K562 (cell line): ENCODE results near the gene FFAR1. TPM values are rescaled to one million over a fixed set of nuclear protein-coding genes. Genes with fewer than 3 reads are reported as not detected.

Experiments
- ATAC-seq: fragments of 200-7000 bp; cut with Tn5 transposase; 3 replicates; pipeline ENCODE4 v1.9.1; 2020; ENCODE audit warnings: moderate library complexity
- BruUV-seq: library from RNA; stranded (reverse); fragments of 400-500 nt; replicated peaks from 2 replicates; lab custom pipeline; 2021; lab: Mats Ljungman, UMichigan
- CTCF ChIA-PET: fragments of 300-600 bp; formaldehyde crosslinking; extraction: SDS; loops from one replicate; lab custom pipeline; 2021; ENCODE audit warnings: low intra/inter-chr PET ratio; lab: Yijun Ruan, JAX
- POLR2A ChIA-PET: fragments of 300-600, 350-650 bp; sonication (Branson Sonifier 250); formaldehyde crosslinking; extraction: SDS; loops from one replicate; lab custom pipeline; 2021; ENCODE audit warnings: antibody characterized with exemption, inconsistent platforms; lab: Yijun Ruan, JAX
- DNase-seq, 4 experiments: peaks; one replicate each; pipeline versions ENCODE4 v3.0.0 to v3.0.0-alpha.2; 2011 to 2018; ENCODE audit warnings: low spot score in 3 of 4, mixed read lengths in 3 of 4; ENCODE audit errors: extremely low read depth in 1 of 4
- FAIRE-seq: peaks from 2 replicates; lab custom pipeline; 2011; peaks lifted over from hg19 to GRCh38; lab: Jason Lieb, UNC
- H2AFZ ChIP-seq: 2 replicates; pipeline ENCODE4 v1.6.0; 2011; ENCODE audit warnings: low read depth, low read length, control low read depth, inconsistent platforms
- H3K27ac ChIP-seq: fragments of 200-600 bp; 3 replicates; pipeline ENCODE4 v1.8.0; 2011; ENCODE audit warnings: low read depth, mild to moderate bottlenecking, control low read depth, inconsistent platforms, low read length, moderate library complexity, mixed read lengths; ENCODE audit errors: extremely low read depth
- H3K27me3 ChIP-seq, 2 experiments: fragments of 300-600 bp in 1 of 2; 2 replicates in 1 of 2; 3 replicates in 1 of 2; pipeline versions ENCODE4 v1.6.0 to v1.8.0; 2011; ENCODE audit warnings: inconsistent platforms in 2 of 2, low read length in 2 of 2, mild to moderate bottlenecking in 1 of 2, mixed read lengths in 1 of 2, moderate library complexity in 1 of 2; ENCODE audit not compliant: control insufficient read depth in 2 of 2, insufficient read depth in 2 of 2
- H3K36me3 ChIP-seq: fragments of 300-600 bp; 3 replicates; pipeline ENCODE4 v1.8.0; 2011; ENCODE audit warnings: mild to moderate bottlenecking, low read length, inconsistent platforms; ENCODE audit not compliant: control insufficient read depth, insufficient read depth
- H3K4me1 ChIP-seq, 2 experiments: fragments of 200-600 bp in 1 of 2; replicated peaks in 1 of 2; 2 replicates in 1 of 2; 3 replicates in 1 of 2; pipeline versions ENCODE4 v1.5.1 to v1.8.0; 2011; ENCODE audit warnings: inconsistent platforms in 2 of 2, low read length in 2 of 2, mild to moderate bottlenecking in 1 of 2, mixed read lengths in 1 of 2, moderate library complexity in 1 of 2; ENCODE audit not compliant: control insufficient read depth in 2 of 2, insufficient read depth in 2 of 2
- H3K4me2 ChIP-seq: 2 replicates; pipeline ENCODE4 v1.6.1; 2011; ENCODE audit warnings: low read length, control low read depth, inconsistent platforms, mixed read lengths; ENCODE audit not compliant: insufficient read depth
- H3K4me3 ChIP-seq: fragments of 200-600 bp; sonication (generic), shearing (Covaris generic); 2 replicates; pipeline ENCODE4 v1.5.1; 2016; ENCODE audit warnings: control low read depth, inconsistent platforms
- H3K79me2 ChIP-seq: fragments of 200-600 bp; 3 replicates; pipeline ENCODE4 v1.8.0; 2011; ENCODE audit warnings: low read length, inconsistent platforms; ENCODE audit not compliant: control insufficient read depth, insufficient read depth
- H3K9ac ChIP-seq, 2 experiments: 2 replicates each; pipeline versions ENCODE4 v1.6.0 to v1.6.1; 2011; ENCODE audit warnings: low read depth in 2 of 2, low read length in 2 of 2, control low read depth in 1 of 2, inconsistent platforms in 1 of 2, mild to moderate bottlenecking in 1 of 2, mixed read lengths in 1 of 2; ENCODE audit not compliant: insufficient read depth in 1 of 2
- H3K9me1 ChIP-seq: one replicate; pipeline ENCODE4 v1.6.0; 2011; ENCODE audit warnings: inconsistent platforms, mild to moderate bottlenecking, low read length, moderate library complexity; ENCODE audit not compliant: control insufficient read depth, insufficient read depth
- H3K9me3 ChIP-seq: replicated peaks from 2 replicates; pipeline ENCODE4 v1.5.1; 2011; ENCODE audit warnings: low read depth, low read length, inconsistent platforms; ENCODE audit not compliant: control insufficient read depth, insufficient read depth
- H4K20me1 ChIP-seq: replicated peaks from 2 replicates; pipeline ENCODE4 v1.6.1; 2011; ENCODE audit warnings: low read length, inconsistent platforms, mixed read lengths; ENCODE audit not compliant: control insufficient read depth, insufficient read depth
- ASH1L ChIP-seq: fragments of 450-650 bp; IDR thresholded peaks from 2 replicates; pipeline ENCODE4 v1.6.1; 2018; ENCODE audit warnings: borderline replicate concordance, mild to moderate bottlenecking, low read depth; ENCODE audit not compliant: partially characterized antibody
- CBFB ChIP-seq: sonication (generic); formaldehyde crosslinking; IDR thresholded peaks from 2 replicates; pipeline ENCODE4 v1.4.0; 2020; ENCODE audit warnings: mild to moderate bottlenecking, missing genetic modification reagents
- ESRRB ChIP-seq: fragments of 250-450 bp; sonication (Bioruptor Pico); IDR thresholded peaks from 2 replicates; pipeline ENCODE4 v1.5.0; 2020; ENCODE audit warnings: mild to moderate bottlenecking, moderate library complexity, borderline replicate concordance
- HMGN3 ChIP-seq: IDR thresholded peaks from 2 replicates; pipeline ENCODE4 v1.6.1; 2011; ENCODE audit warnings: borderline replicate concordance, low read depth, mild to moderate bottlenecking, mixed read lengths, low read length; ENCODE audit not compliant: insufficient read length; ENCODE audit errors: extremely low read depth
- PRPF4 ChIP-seq: fragments of 200-400 bp; formaldehyde crosslinking; IDR thresholded peaks from one replicate; pipeline ENCODE4 v1.6.1; 2017; ENCODE audit warnings: low read length, low read depth, mild to moderate bottlenecking; ENCODE audit not compliant: insufficient read depth, poor library complexity, severe bottlenecking
- TEAD2 ChIP-seq: fragments of 450-650 bp; IDR thresholded peaks from 2 replicates; pipeline ENCODE4 v1.6.1; 2016; ENCODE audit warnings: missing genetic modification characterization, control low read depth, missing compliant biosample characterization
- YBX1 ChIP-seq: fragments of 450-650 bp; IDR thresholded peaks from 2 replicates; pipeline ENCODE4 v1.7.1; 2016; ENCODE audit warnings: mild to moderate bottlenecking
- ZNF644 ChIP-seq: fragments of 200-800 bp; sonication (Bioruptor generic); IDR thresholded peaks from 2 replicates; pipeline ENCODE4 v1.6.1; 2016; ENCODE audit warnings: low read depth, missing genetic modification characterization, missing compliant biosample characterization
- ZNF696 ChIP-seq: fragments of 250-450 bp; sonication (Bioruptor Pico); conservative IDR thresholded peaks from 2 replicates; pipeline ENCODE4 v1.4.0; 2020; ENCODE audit warnings: mild to moderate bottlenecking, moderate library complexity
- WGBS: fragments of 100-300 bp; shearing (Covaris generic); methylation state at CpG from one replicate; pipeline ENCODE4 v1.1.6; 2016; ENCODE audit warnings: low coverage, mixed read lengths; ENCODE audit not compliant: insufficient coverage; ENCODE audit errors: missing lambda C conversion rate; 5-methylcytosine and 5-hydroxymethylcytosine counted together
- in situ Hi-C: fragments of 300-500 bp; cut with MboI; formaldehyde crosslinking; loops from 4 replicates; pipeline ENCODE4 v1.15.0; 2018; ENCODE audit warnings: inconsistent platforms, mixed read lengths
- intact Hi-C: fragments of 100-400 bp; cut with micrococcal nuclease; formaldehyde crosslinking; loops from 2 replicates; pipeline ENCODE4 v1.14.2; 2022
- polyA plus RNA-seq, 8 experiments: library from polyadenylated mRNA; depleted of rRNA in 4 of 8; stranded (reverse) in 5 of 8; unstranded in 3 of 8; fragments of >200 nt; fragmentation: Nextera tagmentation in 2 of 8; fragmentation: Illumina TruSeq in 1 of 8; extraction: Ambion mirVana in 2 of 8; extraction: Trizol in 1 of 8; gene quantifications; 2 replicates each; pipeline versions ENCODE4 v1.2.1 to v1.2.3, GENCODE V29; 2011 to 2014; ENCODE audit warnings: inconsistent platforms in 1 of 8, missing spikeins in 1 of 8
- total RNA-seq, 7 experiments: library from RNA; depleted of rRNA in 6 of 7; stranded (reverse); fragments of >200 nt in 6 of 7; fragmentation: Illumina TruSeq in 2 of 7; extraction: Trizol in 2 of 7; gene quantifications; 2 replicates each; pipeline versions ENCODE4 v1.2.1 to v1.2.3, GENCODE V29; 2011 to 2021; ENCODE audit warnings: low replicate concordance in 1 of 7
- TF ChIP-seq, protein P1 (sequence below): fragments of 450-650 bp; IDR thresholded peaks from 2 replicates; pipeline ENCODE4 v1.6.1; 2018; ENCODE audit warnings: mild to moderate bottlenecking, low read depth; ENCODE audit not compliant: partially characterized antibody

FFAR1 gene
- total and polyA plus RNA-seq, 9 of the 15 experiments (the other 6 are each of a cell fraction or from before 2014, with no cell fraction given), result not detected

DNA sequence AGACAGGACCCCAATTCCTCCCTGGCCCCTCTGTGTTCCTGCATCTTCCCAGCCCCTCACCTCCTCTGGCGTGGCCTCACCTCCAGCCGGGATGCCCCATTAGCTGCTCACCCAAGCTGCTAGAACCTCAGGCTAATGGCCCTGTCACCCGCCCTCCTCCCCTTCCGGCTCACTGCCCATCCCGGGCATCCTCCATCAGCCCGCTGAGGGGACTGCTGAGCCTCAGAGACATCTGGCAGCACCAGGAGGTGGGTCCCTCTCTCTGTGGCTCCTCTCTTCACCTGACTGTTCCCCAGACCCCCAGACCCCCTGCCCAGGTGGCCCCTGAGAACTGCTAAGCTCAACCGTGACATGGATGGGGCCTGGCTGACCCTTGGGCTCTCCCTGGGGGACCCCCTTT lies 2.9 kb downstream of the FFAR1 start:
- Histone ChIP-seq H3K27me3 (peaks cover 3 to 7% of the 10 kb centered on the region in 2 experiments; a peak in 3 of 5 replicates), H3K4me1 (peaks cover 12 to 36% of the 10 kb centered on the region in 2 experiments; a peak in 4 of 5 replicates), H3K9me1 (no peaks in the 10 kb centered on the region), H3K27ac (no peak overlapping the region), H3K79me2 (no peaks in the 10 kb centered on the region), H3K9me3 (no peaks in the 10 kb centered on the region), H4K20me1 (no peaks in the 10 kb centered on the region), H2AFZ (no peak overlapping the region), H3K36me3 (no peaks in the 10 kb centered on the region), H3K4me3 (no peak overlapping the region), H3K4me2 (no peak overlapping the region), H3K9ac (0 out of 4 replicates have a peak overlapping the region, but pooled peaks of 1 of the 2 experiments have one; percentile 5)
- no CpG with 5 or more reads among the region's 7 CpGs for WGBS
- in situ Hi-C loops, result no loop called here
- BruUV-seq, result no TSS peak
- no peak for DNase-seq
- TF ChIP-seq, protein P1, sequence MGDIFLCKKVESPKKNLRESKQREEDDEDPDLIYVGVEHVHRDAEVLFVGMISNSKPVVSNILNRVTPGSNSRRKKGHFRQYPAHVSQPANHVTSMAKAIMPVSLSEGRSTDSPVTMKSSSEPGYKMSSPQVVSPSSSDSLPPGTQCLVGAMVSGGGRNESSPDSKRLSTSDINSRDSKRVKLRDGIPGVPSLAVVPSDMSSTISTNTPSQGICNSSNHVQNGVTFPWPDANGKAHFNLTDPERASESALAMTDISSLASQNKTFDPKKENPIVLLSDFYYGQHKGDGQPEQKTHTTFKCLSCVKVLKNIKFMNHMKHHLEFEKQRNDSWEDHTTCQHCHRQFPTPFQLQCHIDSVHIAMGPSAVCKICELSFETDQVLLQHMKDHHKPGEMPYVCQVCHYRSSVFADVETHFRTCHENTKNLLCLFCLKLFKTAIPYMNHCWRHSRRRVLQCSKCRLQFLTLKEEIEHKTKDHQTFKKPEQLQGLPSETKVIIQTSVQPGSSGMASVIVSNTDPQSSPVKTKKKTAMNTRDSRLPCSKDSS, result no peak
- no peak for TF ChIP-seq CBFB
- no peak for TF ChIP-seq HMGN3
- TF ChIP-seq ZNF644 (tag), result no peak
- no peak for TF ChIP-seq ZNF696
- TF ChIP-seq ASH1L, result no peak
- no peak for TF ChIP-seq ESRRB (CRISPR knock-in tag)
- no peak for TF ChIP-seq TEAD2
- TF ChIP-seq PRPF4, result no peak
- no peak for TF ChIP-seq YBX1
- ATAC-seq, result no peak
- FAIRE-seq, result no peak
- ChIA-PET CTCF (no interaction called here), POLR2A (interaction anchor here (0.9 kb wide), 1 partner anchor 12 kb away, joined by 6 read pairs; no protein-coding TSS in a partner anchor)
- intact Hi-C loops, result no loop called here
